MM.1S (cell line): Measurements from ENCODE around the gene DHX38.

Source experiments
- CTCF ChIP-seq: fragments of 300-600 bp; sonication (generic); IDR thresholded peaks from 2 replicates; pipeline ENCODE4 v1.5.1; 2016; ENCODE audit warnings: antibody characterized with exemption, low read length, mixed read lengths
- EZH2 ChIP-seq: fragments of 300-600 bp; sonication (generic); optimal IDR thresholded peaks from 2 replicates; pipeline ENCODE3; 2017; ENCODE audit warnings: low read depth, mild to moderate bottlenecking, antibody characterized with exemption, low read length, mixed read lengths
- EZH2phosphoT487 ChIP-seq: fragments of 300-600 bp; sonication (generic); IDR thresholded peaks from 2 replicates; pipeline ENCODE4 v1.6.1; 2018; ENCODE audit warnings: antibody characterized with exemption, low read length

- TF ChIP-seq CTCF (peak; percentile 84), EZH2phosphoT487 (no peak), EZH2 (no peak)
Observed at GRCh38 chr16:72124761-72125634, 31.4 kb downstream of the DHX38 start.
